ENCODE data around the gene CNTN5. TPM values are rescaled to one million over a fixed set of nuclear protein-coding genes. Genes with fewer than 3 reads are reported as not detected.
A peak's percentile ranks its signal among the peaks of the same experiment; 100 is the strongest.

CNTN5 gene
- total RNA-seq, 1 donor from 2014 or later = not detected

DNA sequence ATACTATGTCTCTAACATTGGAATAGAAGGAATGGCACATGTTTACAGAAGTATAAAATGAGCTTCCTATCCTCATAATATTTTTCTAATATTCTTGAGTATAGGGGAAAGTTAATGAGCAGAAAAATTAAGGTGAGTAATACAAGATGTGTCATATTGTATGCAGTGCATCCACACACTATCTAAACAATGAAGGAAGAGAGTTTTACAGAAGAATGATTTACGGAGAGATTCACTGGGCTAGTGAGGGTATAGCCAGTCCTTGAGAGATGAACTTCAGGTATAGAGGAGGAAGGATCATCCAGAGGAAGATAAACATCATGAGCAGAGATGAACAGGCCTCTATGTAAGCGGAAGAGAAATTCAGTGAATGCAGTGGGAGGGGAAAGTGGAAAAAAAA is 569.0 kb downstream of the CNTN5 start:
- ATAC-seq = no peak
- DNase-seq (ENCODE audit: low spot score) = no peak

DNA sequence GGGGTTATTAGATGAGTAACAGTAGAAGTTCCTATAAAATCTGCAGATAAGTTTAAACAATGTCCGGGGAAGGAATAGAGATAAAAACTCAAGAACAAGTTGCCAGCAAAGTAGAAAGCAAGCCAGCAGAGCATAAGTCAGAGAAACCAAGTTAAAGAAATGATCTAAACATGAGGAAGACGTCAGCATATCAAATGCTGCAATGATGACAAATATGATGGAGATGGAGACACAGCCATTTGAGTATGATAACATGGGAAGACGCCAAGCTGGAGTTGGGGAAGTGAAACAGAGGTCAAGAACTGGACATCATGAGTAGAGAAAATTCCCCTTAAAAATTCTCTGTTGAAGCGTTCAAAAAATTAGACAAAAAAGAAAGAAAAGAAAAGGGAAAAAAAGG is 571.5 kb downstream of the CNTN5 start:
- no peak for ATAC-seq
- DNase-seq (ENCODE audit: low spot score) = no peak

DNA sequence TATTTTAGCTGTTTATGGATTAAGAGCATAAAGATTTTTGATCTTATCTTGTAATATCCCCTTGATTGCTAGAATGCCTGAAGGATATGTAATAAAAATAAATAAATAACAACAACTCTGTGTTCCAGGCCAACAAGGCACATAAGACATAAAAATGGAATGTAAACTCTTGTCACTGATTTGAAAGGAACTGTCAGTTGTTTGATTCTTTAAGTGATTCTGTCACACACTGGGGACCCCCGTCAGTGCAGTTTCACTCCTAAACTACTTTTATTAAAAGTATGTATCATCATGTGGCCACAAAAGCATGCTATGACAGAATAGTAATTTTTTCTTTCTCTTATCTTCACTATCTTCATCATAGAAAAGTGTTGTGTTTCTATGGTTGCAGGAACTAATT is 572.4 kb downstream of the CNTN5 start:
- ATAC-seq = no peak
- no peak for DNase-seq (ENCODE audit: low spot score)

DNA sequence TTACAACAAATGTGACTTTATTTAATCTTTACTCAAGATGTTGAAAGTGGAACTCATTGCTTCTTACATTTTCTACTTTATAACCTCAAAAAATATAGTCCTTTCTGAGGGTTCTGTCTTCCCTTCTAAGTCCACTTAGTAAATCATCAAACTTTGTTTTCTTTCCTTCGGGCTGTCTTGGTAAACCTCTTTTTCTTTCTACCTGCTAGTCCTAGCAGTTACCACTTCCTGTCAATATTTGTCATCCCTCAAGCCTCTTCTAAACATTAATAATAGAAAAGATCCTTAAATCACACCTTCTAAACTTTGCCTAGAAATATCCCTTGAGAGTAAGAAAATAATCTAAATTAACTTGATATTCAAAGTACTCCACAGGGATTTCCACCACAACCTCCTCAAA is 580.4 kb downstream of the CNTN5 start:
- ATAC-seq (no peak), DNase-seq (ENCODE audit: low spot score) (no peak)

DNA sequence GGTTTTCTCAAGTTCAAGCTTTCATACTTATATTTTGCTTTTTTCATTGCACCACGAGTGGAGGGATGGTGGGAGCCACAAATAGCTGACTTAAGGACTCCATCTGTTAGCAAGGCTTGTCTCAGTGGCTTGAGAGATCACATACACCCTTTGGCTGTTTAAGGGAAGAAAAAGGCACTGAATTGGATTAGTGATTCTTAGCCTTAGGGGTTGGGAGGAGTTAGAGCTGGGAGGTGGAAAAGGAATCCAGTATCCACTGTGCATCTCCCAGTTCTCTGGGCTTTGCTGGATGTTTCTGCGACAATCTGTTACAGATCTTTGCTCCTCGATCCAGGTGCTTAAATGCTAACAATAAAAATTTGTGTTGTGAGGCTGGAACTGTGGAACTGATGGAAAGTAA is 593.6 kb downstream of the CNTN5 start:
- DNase-seq (ENCODE audit: low spot score) (no peak), ATAC-seq (no peak)

DNA sequence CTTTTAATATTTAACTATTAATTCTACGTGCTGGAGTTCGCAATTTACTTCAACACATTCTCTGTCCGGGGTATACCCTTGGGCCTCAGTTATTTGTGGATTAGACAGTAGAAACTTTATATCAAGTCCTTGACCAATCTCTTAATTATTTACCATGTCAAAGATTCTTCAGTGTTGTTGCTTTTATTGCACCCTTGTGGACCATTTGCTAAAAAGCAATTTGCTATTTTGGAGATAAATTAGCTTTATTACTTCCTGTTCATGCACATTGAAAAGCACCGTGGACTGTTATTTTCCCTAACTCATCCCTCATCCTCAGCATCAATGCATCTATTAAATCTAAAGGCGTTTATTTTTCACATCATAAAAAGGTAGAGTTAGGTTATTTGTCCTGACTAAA is 609.9 kb downstream of the CNTN5 start:
- no peak for DNase-seq (ENCODE audit: low spot score)
- no peak for ATAC-seq

DNA sequence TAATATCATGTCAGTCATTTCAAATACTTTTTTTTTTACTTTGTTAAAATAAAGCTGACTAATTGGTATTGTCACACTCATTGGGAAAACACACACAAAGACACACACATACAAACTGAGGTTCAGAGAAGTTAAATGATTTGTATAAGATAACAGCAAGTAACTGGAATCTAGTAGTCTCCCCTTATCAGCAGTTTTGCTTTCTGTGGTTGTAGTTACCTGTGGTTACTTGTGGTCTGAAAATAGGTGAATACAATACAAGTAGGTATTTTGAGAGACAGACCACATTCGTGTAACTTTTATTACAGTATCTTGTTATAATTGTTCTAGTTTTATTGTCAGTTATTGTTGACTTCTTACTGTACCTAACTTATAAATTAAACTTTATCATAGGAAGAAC is 610.9 kb downstream of the CNTN5 start:
- no peak for ATAC-seq
- no peak for DNase-seq (ENCODE audit: low spot score)

DNA sequence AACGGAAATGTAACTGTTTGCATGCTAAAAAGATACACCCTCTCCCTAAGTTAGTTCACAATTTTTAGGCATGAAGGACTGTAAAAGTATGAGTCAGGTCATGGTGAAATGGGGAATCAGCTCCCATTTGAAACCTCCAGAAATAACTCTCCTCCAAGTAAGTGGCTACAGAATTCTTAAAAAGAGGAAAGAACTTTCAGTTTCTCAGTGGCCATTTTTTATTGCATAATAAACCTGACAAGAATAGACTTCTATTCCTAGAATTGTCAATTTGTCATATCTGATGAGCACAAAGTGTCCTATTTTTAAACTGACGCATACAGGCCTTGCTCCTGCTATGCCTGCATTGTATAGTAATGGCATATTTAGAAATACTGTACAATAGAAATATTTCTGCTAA is 612.2 kb downstream of the CNTN5 start:
- no peak for DNase-seq (ENCODE audit: low spot score)
- no peak for ATAC-seq

DNA sequence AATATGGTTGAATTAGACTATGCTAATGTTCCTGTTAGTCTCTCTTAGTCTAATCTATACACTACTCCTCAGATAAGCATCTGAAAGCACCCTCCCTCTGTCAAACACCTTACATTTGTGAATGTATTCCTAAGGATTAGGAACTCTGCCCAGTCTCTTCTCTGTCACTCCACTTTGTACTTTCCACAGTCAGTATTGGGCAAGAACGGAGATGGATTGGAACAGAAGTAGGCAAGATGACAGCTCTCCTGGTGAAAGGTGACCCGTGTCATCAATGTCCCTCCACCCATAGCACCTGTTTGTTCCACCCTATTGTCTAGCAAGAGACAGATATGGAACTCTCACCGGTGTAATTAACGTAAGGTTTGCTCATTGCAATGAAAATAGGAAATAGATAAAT is 613.8 kb downstream of the CNTN5 start:
- DNase-seq (ENCODE audit: low spot score) = no peak
- ATAC-seq = peak; percentile 72

DNA sequence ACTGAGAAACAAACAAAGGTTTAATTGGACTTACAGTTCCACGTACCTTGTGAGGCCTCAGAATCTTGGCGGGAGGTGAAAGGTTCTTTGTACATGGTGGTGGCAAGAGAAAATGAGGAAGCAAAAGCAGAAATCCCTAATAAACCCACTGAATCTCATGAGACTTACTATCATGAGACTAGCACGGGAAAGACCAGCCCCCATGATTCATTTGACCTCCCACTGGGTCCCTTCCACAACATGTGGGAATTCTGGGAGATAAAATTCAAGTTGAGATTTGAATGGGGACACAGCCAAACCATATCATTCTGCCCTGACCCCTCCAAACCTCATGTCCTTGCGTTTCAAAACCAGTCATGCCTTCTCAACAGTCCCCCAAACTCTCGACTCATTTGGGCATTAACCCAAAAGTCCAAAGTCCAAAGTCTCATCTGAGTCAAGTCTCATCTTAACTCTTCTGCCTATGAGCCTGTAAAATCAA is 617.4 kb downstream of the CNTN5 start:
- ATAC-seq (no peak), DNase-seq (ENCODE audit: low spot score) (no peak)

DNA sequence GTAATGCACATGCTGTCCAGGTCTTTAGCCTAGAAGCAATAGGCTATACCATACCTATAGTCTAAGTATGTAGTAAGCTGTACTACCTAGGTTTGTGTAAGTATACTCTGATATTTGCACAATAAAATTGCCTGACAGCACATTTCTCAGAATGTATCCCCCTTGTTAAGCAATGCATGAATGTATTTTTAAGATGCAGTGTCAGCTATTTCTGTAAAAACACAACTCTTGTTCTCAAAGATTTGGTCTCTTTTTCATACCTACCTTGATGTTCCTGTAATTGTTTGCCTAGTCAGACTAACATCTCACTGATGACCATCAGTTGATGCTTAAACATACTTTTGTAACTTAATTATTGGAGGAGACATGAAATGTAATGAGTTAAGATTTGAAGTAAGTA is 619.9 kb downstream of the CNTN5 start:
- ATAC-seq = no peak
- DNase-seq (ENCODE audit: low spot score) = no peak

DNA sequence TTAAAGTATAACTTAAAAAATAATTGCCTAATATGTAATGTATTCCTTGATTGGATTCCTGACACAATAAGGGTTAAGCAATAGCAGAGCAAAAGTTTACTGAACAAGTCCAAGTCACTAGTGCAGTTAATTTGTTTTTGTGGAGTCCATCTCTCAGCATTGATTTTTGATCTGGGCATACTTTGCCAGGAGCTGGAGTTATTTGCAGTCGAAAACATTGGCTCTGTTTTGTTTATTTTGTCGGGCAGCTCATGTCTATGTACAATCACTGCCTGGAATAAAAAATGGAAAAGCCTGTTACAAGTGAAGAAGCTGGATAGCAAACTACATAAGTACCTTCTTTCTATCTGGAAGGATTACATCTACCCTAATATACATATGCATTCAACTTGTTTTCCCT is 625.2 kb downstream of the CNTN5 start:
- DNase-seq (ENCODE audit: low spot score) (no peak), ATAC-seq (peak; percentile 94)

DNA sequence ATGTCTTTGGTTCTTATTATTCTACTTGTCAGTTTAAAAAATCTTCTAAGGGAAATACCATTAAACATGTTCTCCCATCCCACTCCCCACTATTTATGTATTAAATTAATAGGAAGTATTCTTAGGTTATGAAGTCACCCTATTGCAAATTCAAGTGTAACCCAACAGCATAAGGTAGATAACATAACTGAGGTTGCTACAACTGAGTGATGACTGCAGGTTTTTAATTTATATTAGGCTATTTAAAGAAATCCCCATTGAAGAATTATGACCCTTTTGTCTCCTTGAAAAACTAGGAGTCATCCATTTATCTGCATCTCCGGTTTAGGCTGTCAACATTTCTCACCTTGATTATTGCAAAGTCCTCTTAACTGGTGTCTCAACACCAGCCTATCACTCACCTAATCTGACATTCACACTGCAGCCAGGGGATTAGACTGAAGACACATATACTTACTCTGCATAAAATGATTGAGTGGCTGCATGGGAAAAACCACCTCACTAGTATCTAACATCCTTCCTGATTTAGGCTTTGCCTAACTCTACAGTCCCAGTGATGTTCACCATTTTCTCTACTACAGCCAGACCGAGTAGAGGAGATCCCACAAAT is 649.4 kb downstream of the CNTN5 start:
- ATAC-seq = no peak
- no peak for DNase-seq (ENCODE audit: low spot score)

DNA sequence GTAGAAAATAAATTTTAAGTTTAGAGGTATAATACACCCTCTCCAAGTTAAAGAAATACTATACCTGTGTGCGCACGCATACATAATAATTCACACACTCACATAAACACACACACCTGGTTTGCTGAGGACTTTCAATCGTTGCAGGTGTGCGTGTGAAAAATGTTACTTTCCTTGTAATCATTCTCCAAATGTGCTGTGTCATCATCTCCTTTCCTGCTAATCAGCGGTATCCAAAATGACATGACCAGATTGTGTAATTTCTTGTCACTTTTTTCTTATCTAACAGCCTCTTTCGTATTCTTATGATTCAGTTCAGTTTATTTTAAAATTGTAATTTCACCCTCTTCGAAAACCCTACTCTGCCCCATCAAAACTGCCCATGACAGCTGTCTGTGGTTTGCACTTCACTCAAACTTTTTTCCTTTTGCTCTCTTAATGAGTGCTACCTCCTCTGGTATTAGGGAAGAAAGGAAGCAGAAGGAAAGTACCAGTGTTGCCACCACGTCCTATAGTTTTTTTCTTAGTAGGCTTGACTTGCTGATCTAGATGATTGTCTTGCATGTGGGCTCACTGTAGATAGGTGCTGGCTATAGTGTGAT is 651.2 kb downstream of the CNTN5 start:
- DNase-seq (ENCODE audit: low spot score) = no peak
- no peak for ATAC-seq

DNA sequence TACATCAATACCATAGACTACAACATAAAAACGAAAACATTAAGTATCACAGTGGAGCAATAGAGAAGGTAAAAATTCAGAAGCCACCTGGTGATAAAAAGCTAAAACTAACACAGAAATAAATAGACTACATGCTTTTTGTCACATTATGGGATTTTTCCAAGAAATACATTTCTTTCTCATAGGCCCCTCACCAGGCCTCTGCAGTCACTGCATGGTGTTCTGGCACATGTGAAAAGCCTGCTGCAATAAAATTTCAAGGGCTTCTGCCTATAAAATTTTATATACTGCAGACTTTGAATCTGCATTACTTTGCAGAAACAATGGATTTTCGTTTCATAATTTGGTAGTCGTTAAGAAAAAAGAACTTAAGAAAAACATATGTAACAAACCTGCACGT is 655.5 kb downstream of the CNTN5 start:
- DNase-seq (ENCODE audit: low spot score) (no peak), ATAC-seq (no peak)

DNA sequence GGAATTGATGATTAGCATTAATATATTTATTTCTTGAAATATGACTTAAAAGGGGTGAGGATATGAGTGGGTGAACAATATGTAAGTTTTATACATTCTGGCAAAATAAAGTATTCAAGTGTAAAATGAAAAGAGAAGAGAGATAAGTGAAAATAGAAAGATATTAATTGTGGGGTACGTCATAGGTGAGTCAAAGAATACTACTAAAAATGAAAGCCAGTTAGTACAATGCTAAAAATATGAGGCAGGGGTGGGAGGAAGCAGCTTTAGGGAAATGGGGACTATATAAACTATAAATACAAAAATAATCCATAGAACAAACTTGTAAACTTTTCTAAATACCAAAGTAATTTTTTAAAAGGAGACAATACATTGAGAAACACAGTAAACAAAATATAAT is 661.4 kb downstream of the CNTN5 start:
- no peak for DNase-seq (ENCODE audit: low spot score)

DNA sequence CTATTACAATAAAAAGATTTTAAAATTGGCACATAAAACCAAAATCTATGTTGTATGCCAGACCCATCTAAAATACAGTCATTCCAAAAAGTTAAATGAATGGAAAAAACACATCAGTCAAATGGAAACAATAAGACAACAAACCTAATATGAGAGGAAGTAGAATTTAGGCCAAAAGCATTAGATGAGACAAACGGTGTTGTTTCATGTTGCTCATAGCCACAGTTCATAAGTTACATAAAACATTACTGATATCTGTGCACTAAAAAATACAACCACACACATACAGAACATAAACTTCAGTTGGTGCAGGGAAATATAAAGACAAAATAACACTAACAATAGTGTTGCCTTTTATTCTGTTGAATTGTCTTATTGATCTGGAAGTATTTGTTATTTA is 661.9 kb downstream of the CNTN5 start:
- no peak for DNase-seq (ENCODE audit: low spot score)

More for the DNA sequence above, 661.4 kb downstream of the CNTN5 start:
- no peak for ATAC-seq

DNA sequence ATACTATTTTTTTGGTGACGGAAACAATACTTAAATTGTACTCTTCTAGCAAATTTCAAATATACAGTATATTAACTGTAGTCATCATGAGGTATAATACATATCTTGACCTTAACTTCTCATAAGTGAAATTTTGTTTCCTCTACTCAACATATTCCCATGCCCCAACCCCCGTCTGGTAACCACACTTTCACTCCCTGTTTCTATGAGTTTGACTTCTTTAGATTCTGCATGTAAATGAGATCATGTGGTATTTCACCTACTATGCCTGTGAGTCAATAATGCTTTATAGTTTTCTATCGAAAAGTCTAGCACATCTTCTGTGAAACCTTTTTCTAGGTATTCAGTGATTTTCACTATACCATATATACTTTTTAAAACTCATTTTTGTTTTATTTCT is 663.2 kb downstream of the CNTN5 start:
- DNase-seq (ENCODE audit: low spot score) (no peak), ATAC-seq (no peak)

More for the DNA sequence above, 661.9 kb downstream of the CNTN5 start:
- ATAC-seq = no peak

DNA sequence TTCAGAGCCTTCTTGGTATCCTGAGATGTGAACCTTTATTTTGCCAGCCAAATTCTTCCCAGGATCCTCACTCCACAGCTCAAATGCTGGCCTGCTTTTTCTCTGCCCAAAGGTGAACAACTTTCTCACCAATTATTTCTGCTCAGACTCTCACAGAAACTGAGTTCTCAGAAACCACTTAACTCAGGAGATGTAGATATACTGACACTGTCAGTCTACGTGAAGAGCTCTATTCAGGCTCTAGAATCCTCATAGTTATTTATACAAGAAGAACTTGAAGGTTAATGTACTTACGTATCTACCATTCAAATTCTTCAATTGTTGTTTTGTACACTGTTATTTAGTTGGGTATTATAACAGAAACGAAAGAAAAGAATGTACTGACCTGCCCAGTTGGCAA is 666.1 kb downstream of the CNTN5 start:
- no peak for ATAC-seq
- no peak for DNase-seq (ENCODE audit: low spot score)

DNA sequence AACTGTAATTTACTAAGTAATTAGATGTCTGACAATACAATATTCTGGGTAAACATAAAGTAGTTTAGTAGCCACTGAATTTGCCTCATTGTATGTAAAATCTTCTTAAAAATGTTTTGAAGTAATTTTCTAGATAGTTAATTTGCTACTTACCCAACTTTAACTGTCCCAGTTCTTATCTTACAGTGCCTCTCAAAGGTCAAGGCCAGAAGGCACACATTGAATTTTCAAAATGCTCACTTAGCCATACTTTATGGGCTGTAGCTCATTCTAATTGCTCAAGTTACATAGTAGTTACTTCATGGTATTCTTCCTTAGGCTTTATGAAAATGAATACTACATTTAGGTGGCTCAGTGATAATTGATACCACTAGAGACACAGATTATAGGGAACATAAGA is 666.6 kb downstream of the CNTN5 start:
- ATAC-seq (peak; percentile 48), DNase-seq (ENCODE audit: low spot score) (no peak)

DNA sequence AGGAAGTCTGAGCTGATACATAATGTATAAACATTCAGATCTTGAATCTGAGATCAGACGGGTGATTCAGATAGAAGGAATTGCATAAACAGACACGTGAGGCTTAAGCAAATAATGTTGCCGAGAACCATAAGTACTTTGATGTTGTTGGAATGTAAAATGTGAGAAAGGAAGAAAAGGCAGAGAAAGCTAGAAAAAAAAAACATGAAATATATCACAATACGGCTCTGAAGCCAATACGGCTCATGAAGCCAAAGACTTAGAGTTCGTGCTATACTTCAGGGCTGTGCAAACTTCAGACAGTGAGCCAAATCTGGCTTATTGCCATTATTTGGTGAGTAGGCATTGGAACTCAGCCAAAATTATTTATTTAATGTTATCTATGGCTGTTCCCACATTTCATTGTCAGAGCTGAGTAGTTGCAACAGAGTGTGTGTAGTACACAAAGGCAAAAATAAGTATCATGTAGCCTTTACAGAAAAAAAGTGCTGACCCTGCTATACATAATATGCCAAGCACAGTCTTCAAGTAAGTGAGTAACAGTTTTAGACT is 673.3 kb downstream of the CNTN5 start:
- DNase-seq (ENCODE audit: low spot score) = no peak
- no peak for ATAC-seq

DNA sequence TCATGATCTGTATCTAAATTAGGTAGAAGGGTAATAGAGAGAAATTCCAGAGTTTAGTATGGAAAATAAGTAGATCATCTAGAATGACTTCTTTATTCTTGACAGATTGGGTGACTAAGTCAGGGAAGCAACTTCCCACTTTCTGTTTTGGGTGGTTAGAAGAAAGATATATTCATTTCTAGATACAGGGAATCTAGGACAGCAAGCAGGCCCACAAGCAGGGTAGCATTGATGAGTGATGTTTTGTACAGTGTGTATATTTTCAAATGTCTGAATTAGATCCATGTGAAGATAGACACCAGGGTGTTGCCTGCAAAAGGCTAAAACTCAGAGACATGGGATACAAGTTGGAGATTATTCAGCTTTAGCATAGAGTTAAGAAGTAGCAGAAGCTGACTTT is 674.4 kb downstream of the CNTN5 start:
- ATAC-seq = no peak
- DNase-seq (ENCODE audit: low spot score) = no peak

DNA sequence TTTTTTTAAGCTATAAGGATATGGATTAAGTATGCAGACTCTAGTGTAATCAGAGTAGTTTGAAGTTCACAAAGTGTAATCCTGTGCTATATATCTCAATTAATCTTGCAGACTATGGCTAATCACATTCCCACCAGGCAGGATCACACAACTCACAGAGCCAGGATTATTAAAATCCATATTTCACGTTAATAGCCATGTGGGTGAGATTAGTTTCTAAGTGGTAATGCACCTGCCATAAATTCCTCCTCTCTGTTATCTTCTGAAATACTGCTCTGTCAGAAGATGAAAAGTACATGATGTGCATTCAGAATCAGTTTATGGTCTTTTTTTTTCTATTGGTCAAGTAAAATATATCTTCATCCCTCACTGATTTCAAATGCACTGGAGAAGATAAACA is 686.1 kb downstream of the CNTN5 start:
- DNase-seq (ENCODE audit: low spot score) = no peak

More for the DNA sequence above, 686.1 kb downstream of the CNTN5 start:
- no peak for ATAC-seq

All from left lobe of liver (tissue), 2 donors.